OCI-LY7 (cell line): ENCODE results near the gene CCDC93. TPM values are rescaled to one million over a fixed set of nuclear protein-coding genes. Genes with fewer than 3 reads are reported as not detected.

Source experiments
- BruUV-seq: library from RNA; stranded (reverse); fragments of 400-500 nt; replicated peaks from 2 replicates; lab custom pipeline; 2021; lab: Mats Ljungman, UMichigan
- CTCF ChIA-PET: fragments of 300-600 bp; sonication (Branson Sonifier 250); formaldehyde crosslinking; loops from one replicate; lab custom pipeline; 2022; ENCODE audit warnings: antibody characterized with exemption; ENCODE audit not compliant: unreplicated experiment; lab: Charles Lee
- POLR2A ChIA-PET: fragments of 300-600 bp; sonication (Branson Sonifier 250); formaldehyde crosslinking; loops from one replicate; lab custom pipeline; 2022; ENCODE audit warnings: antibody characterized with exemption; lab: Charles Lee
- DNase-seq: peaks from one replicate; pipeline ENCODE4 v3.0.0-alpha.2; 2015; ENCODE audit warnings: low spot score
- H2AFZ ChIP-seq: fragments of 200-600 bp; sonication (generic), shearing (Covaris generic); 2 replicates; pipeline ENCODE4 v1.6.1; 2014; ENCODE audit warnings: mild to moderate bottlenecking, antibody characterized with exemption, low read length, moderate library complexity
- H3K27ac ChIP-seq: fragments of 200-600 bp; sonication (generic); 2 replicates; pipeline ENCODE4 v1.5.1; 2014; ENCODE audit warnings: mixed run types, low read depth, mild to moderate bottlenecking, moderate library complexity, low read length, inconsistent platforms; ENCODE audit not compliant: poor library complexity, severe bottlenecking
- H3K36me3 ChIP-seq: fragments of 200-600 bp; sonication (generic); 2 replicates; pipeline ENCODE4 v1.6.1; 2014; ENCODE audit warnings: mild to moderate bottlenecking, antibody characterized with exemption, low read length, moderate library complexity, mixed read lengths; ENCODE audit not compliant: insufficient read depth
- H3K4me1 ChIP-seq: fragments of 200-600 bp; sonication (generic); 2 replicates; pipeline ENCODE4 v1.5.1; 2014; ENCODE audit warnings: mild to moderate bottlenecking, low read length; ENCODE audit not compliant: insufficient read depth, poor library complexity, severe bottlenecking
- H3K4me2 ChIP-seq: fragments of 200-600 bp; sonication (generic); 2 replicates; pipeline ENCODE4 v1.6.1; 2014; ENCODE audit warnings: mild to moderate bottlenecking, low read length
- H3K4me3 ChIP-seq: fragments of 200-600 bp; sonication (generic); 2 replicates; pipeline ENCODE4 v1.5.1; 2014; ENCODE audit warnings: mild to moderate bottlenecking, low read depth, low read length; ENCODE audit not compliant: poor library complexity, severe bottlenecking
- H3K79me2 ChIP-seq: fragments of 200-600 bp; sonication (generic); 2 replicates; pipeline ENCODE4 v1.6.1; 2016; ENCODE audit warnings: low read depth, mild to moderate bottlenecking, low read length, moderate library complexity, mixed read lengths; ENCODE audit not compliant: insufficient read depth
- H3K9me2 ChIP-seq: fragments of 200-600 bp; sonication (generic); 2 replicates; pipeline ENCODE4 v1.6.1; 2016; ENCODE audit warnings: mild to moderate bottlenecking, low read length, mixed read lengths; ENCODE audit not compliant: insufficient read depth
- H3K9me3 ChIP-seq: fragments of 200-600 bp; sonication (generic); 2 replicates; pipeline ENCODE4 v1.6.1; 2014; ENCODE audit warnings: mild to moderate bottlenecking, mixed run types, low read length, mixed read lengths
- H4K20me1 ChIP-seq: fragments of 200-600 bp; sonication (generic); 2 replicates; pipeline ENCODE4 v1.6.1; 2014; ENCODE audit warnings: mild to moderate bottlenecking, antibody characterized with exemption, low read length, moderate library complexity, mixed read lengths; ENCODE audit not compliant: insufficient read depth
- CTCF ChIP-seq: fragments of 200-600 bp; sonication (generic); conservative IDR thresholded peaks from 2 replicates; pipeline ENCODE4 v1.5.1; 2014; ENCODE audit warnings: mild to moderate bottlenecking, antibody characterized with exemption, low read length, moderate library complexity, mixed read lengths
- EZH2phosphoT487 ChIP-seq: fragments of 200-600 bp; sonication (generic); IDR thresholded peaks from 2 replicates; pipeline ENCODE4 v1.6.1; 2018; ENCODE audit warnings: low read depth, borderline replicate concordance, mild to moderate bottlenecking, mixed run types, antibody characterized with exemption, low read length, moderate library complexity, mixed read lengths
- intact Hi-C: fragments of 100-400 bp; cut with micrococcal nuclease; formaldehyde crosslinking; loops from one replicate; pipeline ENCODE4 v1.10.0; 2022; ENCODE audit not compliant: unreplicated experiment
- total RNA-seq, 2 experiments: library from RNA; depleted of rRNA in 1 of 2; stranded (reverse); fragments of >200 nt in 1 of 2; shearing (Covaris generic) in 1 of 2; gene quantifications; 2 replicates each; pipeline ENCODE4 v1.2.3, GENCODE V29; 2014 to 2022

Gene CCDC93
- total RNA-seq, 2 experiments from 2014 or later = 25.6 to 53.8 TPM

- ChIA-PET CTCF (interaction anchor here (2.1 kb wide), 1 partner anchor 10 kb away, joined by 11 read pairs; no protein-coding TSS in a partner anchor), POLR2A (interaction anchor here (0.7 to 2.0 kb wide), 7 partner anchors 10 to 565 kb away, joined by 3 to 12 read pairs (median 3); no protein-coding TSS in a partner anchor)
- Histone ChIP-seq H3K4me1 (peaks cover 63% of the 10 kb centered on the region), H3K9me2 (no peaks in the 10 kb centered on the region), H2AFZ (peak overlapping the region; percentile 65; the same call in 1 of the 2 replicates), H3K4me2 (peak overlapping the region; percentile 35; the same call in 1 of the 2 replicates), H3K4me3 (no peak overlapping the region), H3K36me3 (no peaks in the 10 kb centered on the region), H3K27ac (no peak overlapping the region), H3K9me3 (no peaks in the 10 kb centered on the region), H4K20me1 (no peaks in the 10 kb centered on the region), H3K79me2 (no peaks in the 10 kb centered on the region)
- intact Hi-C loops = loop anchor here (10.0 kb wide), 2 partner anchors 1264 to 1314 kb away; partner anchors contain the start of genes C2orf76 and DBI
- BruUV-seq = no TSS peak
- DNase-seq = no peak
- TF ChIP-seq EZH2phosphoT487 (no peak), CTCF (no peak)
Measured at GRCh38 chr2:118050974-118051373, 37.1 kb upstream of the CCDC93 start.

GRCh38 chr2:118050386-118050785 is 36.5 kb upstream of the CCDC93 start:
- H3K4me1 ChIP-seq = peaks cover 57% of the 10 kb centered on the region
- no peaks in the 10 kb centered on the region for H3K9me2 ChIP-seq
- DNase-seq = no peak
- no peak overlapping the region for H3K4me3 ChIP-seq
- H2AFZ ChIP-seq = peak overlapping the region; percentile 65; the same call in 1 of the 2 replicates
- POLR2A ChIA-PET = interaction anchor here (0.8 to 2.0 kb wide), 4 partner anchors 10 to 41 kb away, joined by 3 to 12 read pairs (median 4); no protein-coding TSS in a partner anchor
- H4K20me1 ChIP-seq = no peaks in the 10 kb centered on the region
- CTCF ChIA-PET = interaction anchor here (2.1 kb wide), 1 partner anchor 10 kb away, joined by 11 read pairs; no protein-coding TSS in a partner anchor
- H3K27ac ChIP-seq = no peak overlapping the region
- peak overlapping the region; percentile 35 for H3K4me2 ChIP-seq
- intact Hi-C loops = loop anchor here (10.0 kb wide), 2 partner anchors 1264 to 1314 kb away; partner anchors contain the start of genes C2orf76 and DBI
- no peaks in the 10 kb centered on the region for H3K36me3 ChIP-seq
- no TSS peak for BruUV-seq
- H3K9me3 ChIP-seq = no peaks in the 10 kb centered on the region
- TF ChIP-seq EZH2phosphoT487 = no peak
- TF ChIP-seq CTCF = no peak
- H3K79me2 ChIP-seq = no peaks in the 10 kb centered on the region

GRCh38 chr2:118049816-118050140 is 35.9 kb upstream of the CCDC93 start:
- Histone ChIP-seq H3K9me3 (no peaks in the 10 kb centered on the region), H3K27ac (no peak overlapping the region), H3K79me2 (no peaks in the 10 kb centered on the region), H3K9me2 (no peaks in the 10 kb centered on the region), H3K4me2 (peak overlapping the region; percentile 35), H3K4me1 (peaks cover 51% of the 10 kb centered on the region), H4K20me1 (no peaks in the 10 kb centered on the region), H2AFZ (peak overlapping the region; percentile 65; the same call in 1 of the 2 replicates), H3K4me3 (no peak overlapping the region), H3K36me3 (no peaks in the 10 kb centered on the region)
- ChIA-PET CTCF (interaction anchor here (4.1 kb wide), 1 partner anchor 11 kb away, joined by 56 read pairs; no protein-coding TSS in a partner anchor), POLR2A (interaction anchor here (1.1 to 4.8 kb wide), 2 partner anchors 11 to 22 kb away, joined by 4 to 72 read pairs; no protein-coding TSS in a partner anchor)
- BruUV-seq = no TSS peak
- DNase-seq = peak; percentile 29
- intact Hi-C loops = loop anchor here (5.0 to 10.0 kb wide), 4 partner anchors 153 to 1315 kb away; partner anchors contain the start of genes C2orf76 and DBI
- no peak for TF ChIP-seq EZH2phosphoT487
- TF ChIP-seq CTCF = no peak
